Esophagus muscularis mucosa (tissue), 3 donors: Measurements from ENCODE around the gene PRMT3.

Source experiments
- POLR2A ChIP-seq: fragments of 450-650 bp; IDR thresholded peaks from one replicate; pipeline ENCODE4 v1.6.1; 2017; ENCODE audit warnings: antibody characterized with exemption, moderate library complexity, mild to moderate bottlenecking, low read depth
- TF ChIP-seq, protein P1 (sequence below), 3 experiments: fragments of 200-600 bp in 2 of 3; fragments of 450-650 bp in 1 of 3; sonication (generic) in 2 of 3; IDR thresholded peaks; one replicate each; pipeline ENCODE4 v1.5.1; 2017 to 2019; ENCODE audit warnings: antibody characterized with exemption in 3 of 3, mild to moderate bottlenecking in 2 of 3, moderate library complexity in 1 of 3

DNA sequence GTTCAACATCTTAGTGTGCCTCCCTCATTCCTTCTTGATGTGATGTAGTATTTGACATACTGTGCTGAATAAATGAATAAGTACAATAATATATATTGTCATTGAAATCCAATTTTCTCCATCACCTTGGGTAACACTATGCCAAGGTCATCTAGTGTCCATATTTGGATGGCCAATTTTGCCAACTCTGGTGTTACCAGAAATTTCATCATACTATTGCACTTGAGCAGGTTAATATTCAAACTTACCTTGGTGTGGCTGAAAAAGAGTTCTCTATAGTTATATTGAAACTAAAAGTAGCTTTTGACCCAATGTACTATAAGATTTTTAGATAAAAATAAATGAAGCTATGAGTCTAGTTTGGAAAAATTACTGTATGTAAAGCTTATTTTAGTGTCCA is 113.7 kb downstream of the PRMT3 start:
- TF ChIP-seq POLR2A, result no peak
- TF ChIP-seq, protein P1, sequence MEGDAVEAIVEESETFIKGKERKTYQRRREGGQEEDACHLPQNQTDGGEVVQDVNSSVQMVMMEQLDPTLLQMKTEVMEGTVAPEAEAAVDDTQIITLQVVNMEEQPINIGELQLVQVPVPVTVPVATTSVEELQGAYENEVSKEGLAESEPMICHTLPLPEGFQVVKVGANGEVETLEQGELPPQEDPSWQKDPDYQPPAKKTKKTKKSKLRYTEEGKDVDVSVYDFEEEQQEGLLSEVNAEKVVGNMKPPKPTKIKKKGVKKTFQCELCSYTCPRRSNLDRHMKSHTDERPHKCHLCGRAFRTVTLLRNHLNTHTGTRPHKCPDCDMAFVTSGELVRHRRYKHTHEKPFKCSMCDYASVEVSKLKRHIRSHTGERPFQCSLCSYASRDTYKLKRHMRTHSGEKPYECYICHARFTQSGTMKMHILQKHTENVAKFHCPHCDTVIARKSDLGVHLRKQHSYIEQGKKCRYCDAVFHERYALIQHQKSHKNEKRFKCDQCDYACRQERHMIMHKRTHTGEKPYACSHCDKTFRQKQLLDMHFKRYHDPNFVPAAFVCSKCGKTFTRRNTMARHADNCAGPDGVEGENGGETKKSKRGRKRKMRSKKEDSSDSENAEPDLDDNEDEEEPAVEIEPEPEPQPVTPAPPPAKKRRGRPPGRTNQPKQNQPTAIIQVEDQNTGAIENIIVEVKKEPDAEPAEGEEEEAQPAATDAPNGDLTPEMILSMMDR (IDR thresholded peaks at IDR 0.05), result no peak
